HG03558 (cell line): Measurements from ENCODE around the gene PPIB.
"Not testable (repeated sequence)": the region's sequence is repeated elsewhere in the genome, so short reads cannot be mapped to it uniquely, and the experiment has no call there.

Experiments
- ATAC-seq: cut with Tn5 transposase; IDR thresholded peaks from one replicate; pipeline ENCODE4 v1.9.1; 2021; ENCODE audit warnings: moderate number of reproducible peaks; ENCODE audit not compliant: unreplicated experiment; ENCODE audit errors: extremely low read depth

The PPIB gene

DNA sequence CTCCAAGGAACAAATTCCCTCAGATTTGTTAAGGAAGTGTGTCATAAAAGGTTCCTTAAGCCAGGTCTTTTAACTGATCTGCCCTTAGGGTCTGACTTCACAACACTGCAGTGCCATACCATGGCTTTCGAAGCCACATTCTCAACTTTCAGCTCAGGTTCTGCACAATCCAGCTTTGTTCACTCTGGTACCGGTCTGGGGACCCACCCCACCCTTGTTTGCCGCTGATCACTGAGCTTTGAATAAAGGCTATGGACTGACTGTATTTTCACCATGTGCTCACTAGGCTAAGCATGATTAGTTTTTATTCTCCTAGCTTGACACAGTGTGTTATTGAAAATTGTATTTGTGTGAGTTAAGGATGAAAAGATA is 51.2 kb downstream of the PPIB start:
- ATAC-seq: no peak

DNA sequence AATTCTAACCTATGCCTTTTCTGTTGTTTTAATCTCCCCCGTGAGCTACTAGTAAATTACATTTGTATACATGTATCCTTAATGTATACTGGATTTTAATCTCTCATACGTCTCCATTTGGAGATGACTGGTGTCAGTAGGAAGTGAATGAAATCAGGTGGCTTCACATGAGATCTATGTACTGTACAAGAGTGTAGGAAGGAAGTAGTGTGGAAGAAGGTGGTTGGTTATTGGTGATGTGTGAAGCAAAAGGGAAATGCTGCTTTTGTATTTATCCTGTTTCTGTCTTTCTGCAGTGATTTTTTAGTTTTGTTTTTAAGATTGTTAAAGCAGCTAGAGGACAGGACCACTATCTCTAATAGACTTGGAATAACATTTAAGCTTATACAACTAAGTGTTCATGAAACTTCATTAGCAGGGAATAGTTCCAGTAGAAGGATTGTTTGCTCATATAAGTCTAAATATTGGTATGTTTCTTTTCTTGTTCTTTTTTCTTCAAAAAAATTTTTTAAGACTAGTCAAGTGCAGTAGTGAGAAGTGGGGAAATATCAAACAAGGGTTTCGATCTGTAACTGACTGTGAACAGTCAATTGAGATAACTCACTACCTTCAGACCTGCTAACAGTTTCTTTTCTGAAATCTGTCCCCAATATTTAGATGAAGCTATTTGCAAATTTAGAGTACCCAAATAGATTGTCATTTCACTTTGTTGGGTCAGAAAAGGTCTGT is 51.7 kb downstream of the PPIB start:
- no peak for ATAC-seq

DNA sequence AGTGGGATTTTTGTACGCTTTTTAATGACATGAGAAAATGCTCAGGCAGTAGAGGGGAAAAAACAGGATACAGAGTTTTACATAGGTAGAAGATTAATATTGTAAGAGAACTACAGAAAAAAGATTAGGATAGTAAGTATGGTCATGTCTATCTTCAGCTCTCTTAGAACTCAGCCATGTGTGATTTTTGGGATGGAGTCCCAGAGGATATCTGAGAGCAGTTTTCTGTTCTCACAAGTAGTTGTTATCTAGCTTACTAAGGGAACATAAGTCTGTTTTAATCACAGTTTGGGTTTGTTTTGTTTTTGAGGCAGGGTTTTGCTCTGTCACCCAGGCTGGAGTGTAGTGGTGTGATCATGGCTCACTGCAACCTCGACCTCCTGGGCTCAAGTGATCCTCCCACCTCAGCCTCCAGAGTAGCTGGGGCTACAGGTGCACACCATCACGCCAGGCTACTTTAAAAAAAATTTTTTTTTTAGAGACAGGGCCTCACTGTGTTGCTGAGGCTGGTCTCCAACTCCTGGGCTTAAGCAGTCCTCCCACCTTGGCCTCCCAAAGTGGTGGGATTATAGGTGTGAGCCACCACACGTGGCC is 52.6 kb downstream of the PPIB start:
- ATAC-seq: not testable (repeated sequence)

DNA sequence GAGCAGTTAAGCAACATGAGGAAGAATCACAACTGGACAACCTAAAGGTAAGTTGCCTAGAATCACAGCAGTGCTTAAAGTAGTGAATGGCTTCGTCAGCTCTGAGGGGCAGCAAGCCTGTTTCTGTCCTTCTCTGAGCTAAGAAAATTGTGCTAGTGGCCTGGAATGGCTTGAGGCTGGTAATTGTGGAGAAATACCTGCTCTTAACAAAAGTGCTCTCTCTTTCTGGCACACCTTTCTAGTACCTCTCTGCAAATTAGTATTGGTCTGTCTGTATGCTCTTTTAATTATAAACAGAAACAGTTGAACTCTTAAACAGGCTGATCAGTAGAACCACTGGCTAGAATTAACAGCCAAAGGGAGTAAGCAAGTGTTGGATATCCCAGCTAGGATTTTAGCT is 55.5 kb downstream of the PPIB start:
- ATAC-seq: no peak
